Thyroid gland (tissue), 4 donors: ENCODE data around the gene MYO15A.

ENCODE experiments used
- CTCF ChIP-seq, 6 experiments: fragments of 200-600 bp in 3 of 6; fragments of 450-650 bp in 3 of 6; sonication (generic) in 3 of 6; IDR thresholded peaks; one replicate each; pipeline ENCODE4 v1.5.1; 2016 to 2019; ENCODE audit warnings: antibody characterized with exemption in 6 of 6, mild to moderate bottlenecking in 2 of 6, inconsistent platforms in 1 of 6, moderate library complexity in 1 of 6
- POLR2A ChIP-seq, 2 donors: fragments of 450-650 bp; IDR thresholded peaks; one replicate each; pipeline ENCODE4 v1.6.1; 2017; ENCODE audit warnings: antibody characterized with exemption in 2 of 2, mild to moderate bottlenecking in 2 of 2, moderate library complexity in 1 of 2

- TF ChIP-seq POLR2A (IDR thresholded peaks at IDR 0.05), result no peak
- TF ChIP-seq CTCF (IDR thresholded peaks at IDR 0.05), result no peak
Observed at GRCh38 chr17:18148586-18148985, 40.0 kb downstream of the MYO15A start.
